GM12872 (cell line): ENCODE results near the gene GRIK5.

ENCODE experiments used
- CTCF ChIP-seq: IDR thresholded peaks from 3 replicates; pipeline ENCODE4 v1.5.1; 2011; ENCODE audit warnings: low read depth, mild to moderate bottlenecking, low read length, moderate library complexity; ENCODE audit not compliant: insufficient read depth

The GRIK5 gene

GRCh38 chr19:42089191-42089750 is 19.3 kb upstream of the GRIK5 start:
- TF ChIP-seq CTCF, result no peak

GRCh38 chr19:42088471-42089190 is 18.6 kb upstream of the GRIK5 start:
- TF ChIP-seq CTCF, result no peak

- TF ChIP-seq CTCF, result no peak
These were observed 17.0 kb upstream of the GRIK5 start for GRCh38 chr19:42086770-42087550.

- no peak for TF ChIP-seq CTCF
These were observed 16.3 kb upstream of the GRIK5 start for GRCh38 chr19:42086188-42086736.

- TF ChIP-seq CTCF, result no peak
These were observed 13.5 kb upstream of the GRIK5 start for GRCh38 chr19:42083537-42083936.

- peak; percentile 77 for TF ChIP-seq CTCF
These were observed 11.7 kb upstream of the GRIK5 start for GRCh38 chr19:42081584-42082203.
